Tibial nerve (tissue), 4 donors: ENCODE data around the gene U2AF1L4. TPM values are rescaled to one million over a fixed set of nuclear protein-coding genes. Genes with fewer than 3 reads are reported as not detected.
"Not testable (repeated sequence)": the region's sequence is repeated elsewhere in the genome, so short reads cannot be mapped to it uniquely, and the experiment has no call there.

Source experiments
- DNase-seq, 2 donors: peaks; one replicate each; pipeline ENCODE4 v3.0.0-alpha.2; 2019; ENCODE audit warnings: low spot score in 2 of 2
- H3K27ac ChIP-seq, 4 donors: fragments of 200-600 bp; sonication (generic) in 3 of 4; one replicate each; pipeline ENCODE4 v1.5.1; 2017 to 2019; ENCODE audit warnings: mild to moderate bottlenecking in 1 of 4
- H3K27me3 ChIP-seq, 2 donors: fragments of 200-600 bp; sonication (generic) in 1 of 2; one replicate each; pipeline versions ENCODE4 v1.5.1 to v1.6.0; 2017 to 2019
- H3K36me3 ChIP-seq, 3 donors: fragments of 200-600 bp; sonication (generic); one replicate each; pipeline ENCODE4 v1.5.1; 2018 to 2019
- H3K4me1 ChIP-seq, 4 donors: fragments of 200-600 bp; sonication (generic) in 3 of 4; one replicate each; pipeline ENCODE4 v1.5.1; 2017 to 2019
- H3K4me3 ChIP-seq, 4 donors: fragments of 200-600 bp; sonication (generic) in 3 of 4; one replicate each; pipeline ENCODE4 v1.5.1; 2017 to 2019; ENCODE audit warnings: mild to moderate bottlenecking in 1 of 4, moderate library complexity in 1 of 4
- H3K9me3 ChIP-seq, 4 donors: fragments of 200-600 bp; sonication (generic) in 3 of 4; one replicate each; pipeline ENCODE4 v1.5.1; 2017 to 2019
- CTCF ChIP-seq, 5 experiments: fragments of 200-600 bp in 3 of 5; fragments of 450-650 bp in 2 of 5; sonication (generic) in 3 of 5; IDR thresholded peaks; one replicate each; pipeline ENCODE4 v1.5.1; 2016 to 2019; ENCODE audit warnings: antibody characterized with exemption in 5 of 5, mild to moderate bottlenecking in 3 of 5, moderate library complexity in 2 of 5
- EP300 ChIP-seq, 2 donors: sonication (generic); formaldehyde crosslinking; IDR thresholded peaks; one replicate each; pipeline ENCODE4 v1.6.1; 2017; ENCODE audit warnings: antibody characterized with exemption in 2 of 2, mild to moderate bottlenecking in 1 of 2
- POLR2A ChIP-seq, 2 donors: fragments of 450-650 bp; IDR thresholded peaks; one replicate each; pipeline ENCODE4 v1.6.1; 2017; ENCODE audit warnings: antibody characterized with exemption in 2 of 2, mild to moderate bottlenecking in 2 of 2, moderate library complexity in 2 of 2
- WGBS, 2 donors: methylation state at CpG; one replicate each; pipeline ENCODE4 v1.1.5; 2018; 5-methylcytosine and 5-hydroxymethylcytosine counted together
- total RNA-seq, 4 donors: library from RNA; depleted of rRNA; stranded (reverse); fragments of >200 nt; gene quantifications; one replicate each; pipeline ENCODE4 v1.1.0, GENCODE V29; 2016

Gene U2AF1L4
- total RNA-seq, 4 donors from 2014 or later, result 17.8 to 51.1 (median 43.2) TPM

GRCh38 chr19:35727053-35727955 lies 17.9 kb downstream of the U2AF1L4 start:
- H3K9me3 ChIP-seq, result no peaks in the 10 kb centered on the region
- no peak for DNase-seq
- WGBS, 2 donors, result 89 to 92% methylated on average over 18 to 21 of the region's 25 CpGs
- H3K4me1 ChIP-seq, result no peaks in the 10 kb centered on the region
- H3K27me3 ChIP-seq, result no peaks in the 10 kb centered on the region
- no peak overlapping the region for H3K27ac ChIP-seq
- TF ChIP-seq POLR2A (IDR thresholded peaks at IDR 0.05), result no peak
- no peak for TF ChIP-seq CTCF (IDR thresholded peaks at IDR 0.05)
- TF ChIP-seq EP300 (IDR thresholded peaks at IDR 0.05), result no peak
- peaks cover 5 to 100% (median 85%) of the 10 kb centered on the region in 3 donors for H3K36me3 ChIP-seq
- H3K4me3 ChIP-seq, result no peak overlapping the region

GRCh38 chr19:35725216-35725861 lies 19.9 kb downstream of the U2AF1L4 start:
- H3K27ac ChIP-seq, result no peak overlapping the region
- DNase-seq, result no peak
- H3K4me1 ChIP-seq, result peaks cover 0 to 13% (median 0%) of the 10 kb centered on the region in 4 donors
- 93 to 95% methylated on average over 23 of the region's 23 CpGs for WGBS, 2 donors
- H3K9me3 ChIP-seq, result no peaks in the 10 kb centered on the region
- peaks cover 5 to 100% (median 79%) of the 10 kb centered on the region in 3 donors for H3K36me3 ChIP-seq
- TF ChIP-seq EP300 (IDR thresholded peaks at IDR 0.05), result no peak
- H3K4me3 ChIP-seq, result no peak overlapping the region
- no peaks in the 10 kb centered on the region for H3K27me3 ChIP-seq

GRCh38 chr19:35724560-35724959 lies 20.7 kb downstream of the U2AF1L4 start:
- DNase-seq, result no peak
- H3K27ac ChIP-seq, result no peak overlapping the region
- H3K9me3 ChIP-seq, result no peaks in the 10 kb centered on the region
- TF ChIP-seq EP300 (IDR thresholded peaks at IDR 0.05), result no peak
- no peaks in the 10 kb centered on the region for H3K27me3 ChIP-seq
- H3K4me1 ChIP-seq, result peaks cover 0 to 20% (median under 1%) of the 10 kb centered on the region in 4 donors
- WGBS, 2 donors, result 89 to 92% methylated on average over 12 of the region's 12 CpGs
- H3K36me3 ChIP-seq, result peaks cover 5 to 100% (median 71%) of the 10 kb centered on the region in 3 donors
- H3K4me3 ChIP-seq, result no peak overlapping the region

- Histone ChIP-seq H3K36me3 (peaks cover 5 to 96% (median 69%) of the 10 kb centered on the region in 3 donors), H3K4me1 (peaks cover 0 to 25% (median 5%) of the 10 kb centered on the region in 4 donors)
- WGBS, 2 donors, result 93% methylated on average over 7 of the region's 7 CpGs
- not testable (repeated sequence) for H3K9me3 ChIP-seq, H3K4me3 ChIP-seq, H3K27ac ChIP-seq, DNase-seq, H3K27me3 ChIP-seq
Observed at GRCh38 chr19:35724132-35724531, 21.1 kb downstream of the U2AF1L4 start.

GRCh38 chr19:35723671-35724070 lies 21.5 kb downstream of the U2AF1L4 start:
- TF ChIP-seq CTCF (IDR thresholded peaks at IDR 0.05) (no peak), POLR2A (IDR thresholded peaks at IDR 0.05) (no peak), EP300 (IDR thresholded peaks at IDR 0.05) (no peak)
- H3K4me1 ChIP-seq, result peaks cover 0 to 29% (median 9%) of the 10 kb centered on the region in 4 donors
- no peak overlapping the region for H3K27ac ChIP-seq
- no peaks in the 10 kb centered on the region for H3K9me3 ChIP-seq
- peaks cover 5 to 91% (median 65%) of the 10 kb centered on the region in 3 donors for H3K36me3 ChIP-seq
- DNase-seq, result no peak
- no peaks in the 10 kb centered on the region for H3K27me3 ChIP-seq
- WGBS, 2 donors, result 91 to 93% methylated on average over 21 to 24 of the region's 24 CpGs
- H3K4me3 ChIP-seq, result no peak overlapping the region

GRCh38 chr19:35722897-35723296 lies 22.3 kb downstream of the U2AF1L4 start:
- peaks cover 0 to 31% (median 10%) of the 10 kb centered on the region in 4 donors for H3K4me1 ChIP-seq
- no peaks in the 10 kb centered on the region for H3K27me3 ChIP-seq
- 93 to 100% methylated on average over 4 to 16 of the region's 16 CpGs for WGBS, 2 donors
- no peak overlapping the region for H3K4me3 ChIP-seq
- no peak overlapping the region for H3K27ac ChIP-seq
- no peaks in the 10 kb centered on the region for H3K9me3 ChIP-seq
- TF ChIP-seq POLR2A (IDR thresholded peaks at IDR 0.05) (no peak), CTCF (IDR thresholded peaks at IDR 0.05) (no peak), EP300 (IDR thresholded peaks at IDR 0.05) (no peak)
- peaks cover 5 to 84% (median 57%) of the 10 kb centered on the region in 3 donors for H3K36me3 ChIP-seq
- DNase-seq, result no peak
